GM12878 (cell line): ENCODE measurements around the gene MYCN. TPM values are rescaled to one million over a fixed set of nuclear protein-coding genes. Genes with fewer than 3 reads are reported as not detected.

Experiments used
- ATAC-seq: fragments of 200-7000 bp; cut with Tn5 transposase; 3 replicates; pipeline ENCODE4 v1.9.1; 2020; ENCODE audit warnings: mild to moderate bottlenecking, moderate library complexity
- BruUV-seq: library from RNA; stranded (reverse); fragments of 400-500 nt; replicated peaks from 2 replicates; lab custom pipeline; 2021; lab: Mats Ljungman, UMichigan
- CTCF ChIA-PET: fragments of 300-600 bp; sonication (Branson Sonifier 250); formaldehyde crosslinking; extraction: SDS; loops from one replicate; lab custom pipeline; 2021; ENCODE audit warnings: inconsistent platforms; lab: Yijun Ruan, JAX
- POLR2A ChIA-PET: fragments of 350-600 bp; formaldehyde crosslinking; extraction: SDS; loops from one replicate; lab custom pipeline; 2021; ENCODE audit warnings: inconsistent platforms; lab: Charles Lee
- RAD21 ChIA-PET: fragments of 300-600 bp; sonication (Branson Sonifier 250); formaldehyde crosslinking; loops from one replicate; lab custom pipeline; 2023; ENCODE audit warnings: antibody characterized with exemption; ENCODE audit not compliant: unreplicated experiment; lab: Charles Lee
- SMC1A ChIA-PET: fragments of 300-600 bp; sonication (Branson Sonifier 250); formaldehyde crosslinking; loops from one replicate; lab custom pipeline; 2023; ENCODE audit not compliant: unreplicated experiment, uncharacterized antibody; lab: Charles Lee
- DNase-seq: peaks from one replicate; pipeline ENCODE4 v3.0.0-alpha.2; 2011; ENCODE audit warnings: low read depth, low spot score
- FAIRE-seq: peaks from 3 replicates; lab custom pipeline; 2011; peaks lifted over from hg19 to GRCh38; lab: Jason Lieb, UNC
- H2AFZ ChIP-seq: 2 replicates; pipeline ENCODE4 v1.6.0; 2011; ENCODE audit warnings: low read depth, low read length, control low read depth; ENCODE audit not compliant: control insufficient read depth
- H3K27ac ChIP-seq: 2 replicates; pipeline ENCODE4 v1.5.1; 2011; ENCODE audit warnings: control low read depth; ENCODE audit not compliant: control insufficient read depth, insufficient read depth
- H3K27me3 ChIP-seq, 2 experiments: replicated peaks in 1 of 2; 2 replicates each; pipeline versions ENCODE4 v1.6.0 to v1.6.1; 2011; ENCODE audit warnings: low read length in 1 of 2; ENCODE audit not compliant: control insufficient read depth in 2 of 2, insufficient read depth in 2 of 2
- H3K36me3 ChIP-seq, 2 experiments: 2 replicates each; pipeline ENCODE4 v1.5.1; 2011; ENCODE audit warnings: low read length in 1 of 2; ENCODE audit not compliant: control insufficient read depth in 2 of 2, insufficient read depth in 2 of 2
- H3K4me1 ChIP-seq: 2 replicates; pipeline ENCODE4 v1.6.1; 2011; ENCODE audit warnings: mild to moderate bottlenecking, low read length, moderate library complexity, mixed read lengths; ENCODE audit not compliant: control insufficient read depth, insufficient read depth
- H3K4me2 ChIP-seq: 2 replicates; pipeline ENCODE4 v1.6.0; 2011; ENCODE audit warnings: control low read depth; ENCODE audit not compliant: control insufficient read depth, insufficient read depth
- H3K4me3 ChIP-seq: fragments of 200-600 bp; sonication (generic); 2 replicates; pipeline ENCODE4 v1.5.1; 2016
- H3K79me2 ChIP-seq: 2 replicates; pipeline ENCODE4 v1.6.0; 2011; ENCODE audit warnings: low read length; ENCODE audit not compliant: control insufficient read depth, insufficient read depth
- H3K9ac ChIP-seq: 2 replicates; pipeline ENCODE4 v1.8.0; 2011; ENCODE audit warnings: low read length, control low read depth, mixed read lengths; ENCODE audit not compliant: control insufficient read depth, insufficient read depth
- H3K9me3 ChIP-seq: replicated peaks from 3 replicates; pipeline ENCODE4 v1.5.1; 2011; ENCODE audit warnings: mild to moderate bottlenecking, low read length; ENCODE audit not compliant: control insufficient read depth, insufficient read depth
- H4K20me1 ChIP-seq: 2 replicates; pipeline ENCODE4 v1.6.0; 2011; ENCODE audit not compliant: control insufficient read depth, insufficient read depth
- BRCA1 ChIP-seq: IDR thresholded peaks from 2 replicates; pipeline ENCODE4 v1.6.1; 2011; ENCODE audit warnings: low read depth, low read length, improper control_type of control experiment
- DPF2 ChIP-seq: fragments of 450-650 bp; IDR thresholded peaks from 2 replicates; pipeline ENCODE4 v1.6.1; 2017; ENCODE audit warnings: mild to moderate bottlenecking
- EP300 ChIP-seq, 2 experiments: fragments of 150-350 bp in 1 of 2; IDR thresholded peaks; 2 replicates each; pipeline ENCODE4 v1.6.1; 2011 to 2012; ENCODE audit warnings: low read depth in 2 of 2, low read length in 2 of 2, borderline replicate concordance in 1 of 2, improper control_type of control experiment in 1 of 2, inconsistent platforms in 1 of 2; ENCODE audit not compliant: control insufficient read depth in 1 of 2
- IKZF2 ChIP-seq, 2 experiments: fragments of 450-650 bp; IDR thresholded peaks; 2 replicates each; pipeline ENCODE4 v1.6.1; 2017; ENCODE audit warnings: mild to moderate bottlenecking in 2 of 2, moderate library complexity in 2 of 2
- LARP7 ChIP-seq: fragments of 450-650 bp; IDR thresholded peaks from 2 replicates; pipeline ENCODE4 v1.6.1; 2017; ENCODE audit warnings: mild to moderate bottlenecking
- NFYB ChIP-seq: IDR thresholded peaks from 2 replicates; pipeline ENCODE4 v1.6.1; 2011; ENCODE audit warnings: low read depth, mild to moderate bottlenecking, low read length, improper control_type of control experiment, moderate library complexity; ENCODE audit not compliant: insufficient read depth
- NRF1 ChIP-seq: conservative IDR thresholded peaks from 2 replicates; pipeline ENCODE4 v1.6.1; 2011; ENCODE audit warnings: mild to moderate bottlenecking, low read depth, low read length, improper control_type of control experiment
- PAX8 ChIP-seq: fragments of 450-650 bp; IDR thresholded peaks from 2 replicates; pipeline ENCODE4 v1.6.1; 2017; ENCODE audit warnings: mild to moderate bottlenecking, moderate library complexity
- POLR2AphosphoS2 ChIP-seq: IDR thresholded peaks from 2 replicates; pipeline ENCODE4 v1.6.1; 2011; ENCODE audit warnings: low read depth, mild to moderate bottlenecking, low read length, improper control_type of control experiment, moderate library complexity
- SREBF1 ChIP-seq: IDR thresholded peaks from 2 replicates; pipeline ENCODE4 v1.6.1; 2012; ENCODE audit warnings: mild to moderate bottlenecking, low read length
- SREBF2 ChIP-seq: IDR thresholded peaks from 2 replicates; pipeline ENCODE4 v1.6.1; 2012; ENCODE audit warnings: mild to moderate bottlenecking, low read length
- ZNF207 ChIP-seq: fragments of 450-650 bp; IDR thresholded peaks from 2 replicates; pipeline ENCODE4 v1.6.1; 2014; ENCODE audit warnings: antibody characterized with exemption, mild to moderate bottlenecking, borderline replicate concordance
- WGBS: methylation state at CpG from one replicate; pipeline ENCODE4 v1.1.6; 2016; ENCODE audit warnings: low lambda C conversion rate; ENCODE audit not compliant: insufficient replicate concordance, insufficient coverage; ENCODE audit errors: missing lambda C conversion rate; 5-methylcytosine and 5-hydroxymethylcytosine counted together
- in situ Hi-C: fragments of 300-500 bp; cut with MboI; formaldehyde crosslinking; loops from 9 replicates; pipeline ENCODE4 v1.14.3; 2018; ENCODE audit warnings: mixed read lengths
- intact Hi-C: fragments of 100-400 bp; cut with micrococcal nuclease; formaldehyde crosslinking; loops from one replicate; pipeline ENCODE4 v1.14.2; 2022; ENCODE audit not compliant: unreplicated experiment
- polyA plus RNA-seq, 11 experiments: library from polyadenylated mRNA; depleted of rRNA in 4 of 11; unstranded in 6 of 11; stranded (reverse) in 5 of 11; fragments of >200 nt; fragmentation: Nextera tagmentation in 4 of 11; fragmentation: Illumina TruSeq in 1 of 11; extraction: Ambion mirVana in 4 of 11; extraction: Trizol in 1 of 11; gene quantifications; 1 replicate in 1 of 11; 2 replicates in 10 of 11; pipeline versions ENCODE4 v1.2.1 to v1.2.3, GENCODE V29; 2011 to 2016; ENCODE audit warnings: inconsistent platforms in 2 of 11, missing spikeins in 2 of 11, low read depth in 1 of 11
- total RNA-seq, 4 experiments: library from RNA; depleted of rRNA in 3 of 4; stranded (reverse); fragments of >200 nt in 3 of 4; fragmentation: Illumina TruSeq in 1 of 4; extraction: Trizol in 1 of 4; gene quantifications; 2 replicates each; pipeline versions ENCODE4 v1.2.1 to v1.2.3, GENCODE V29; 2013 to 2021
- TF ChIP-seq, protein P1 (sequence below): IDR thresholded peaks from 2 replicates; pipeline ENCODE4 v1.6.1; 2012; ENCODE audit warnings: low read depth, low read length, improper control_type of control experiment
- TF ChIP-seq, protein P2 (sequence below): fragments of 450-650 bp; IDR thresholded peaks from 2 replicates; pipeline ENCODE4 v1.6.1; 2017; ENCODE audit warnings: mild to moderate bottlenecking

MYCN gene
- total and polyA plus RNA-seq, 10 of the 15 experiments (the other 5 are each of a cell fraction or from before 2014, with no cell fraction given): not detected

DNA sequence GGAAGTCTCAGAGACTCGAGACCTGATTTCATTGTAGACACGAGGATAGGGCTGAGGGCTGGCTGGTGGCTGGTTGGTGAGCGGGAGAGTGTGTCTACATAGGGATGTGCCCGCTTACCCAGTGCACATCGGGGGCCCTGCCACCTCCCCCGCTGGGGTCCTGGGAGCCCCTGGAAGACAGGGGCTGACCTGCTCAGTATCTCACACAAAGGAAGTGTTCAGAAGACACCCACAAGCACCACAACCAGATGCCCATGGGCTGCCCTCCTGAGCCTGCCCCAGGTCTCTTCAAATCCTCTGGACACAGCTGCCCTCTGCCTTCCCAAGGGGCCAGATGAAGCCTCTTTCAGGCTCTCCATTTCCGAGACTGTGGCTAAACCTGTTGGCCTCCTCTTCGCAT is 43.1 kb downstream of the MYCN start:
- no peak for DNase-seq
- Histone ChIP-seq H3K36me3 (no peaks in the 10 kb centered on the region), H3K27ac (no peak overlapping the region), H3K4me1 (no peaks in the 10 kb centered on the region), H3K79me2 (no peaks in the 10 kb centered on the region), H3K4me2 (no peak overlapping the region), H4K20me1 (no peaks in the 10 kb centered on the region), H3K9ac (no peak overlapping the region), H3K9me3 (no peaks in the 10 kb centered on the region), H3K27me3 (peaks cover 0 to 2% of the 10 kb centered on the region in 2 experiments; a peak in 2 of 4 replicates), H2AFZ (no peak overlapping the region), H3K4me3 (no peak overlapping the region)
- no peak for ATAC-seq
- BruUV-seq: no TSS peak
- CTCF ChIA-PET: no interaction called here
- intact Hi-C loops (no loop called here), in situ Hi-C loops (no loop called here)
- POLR2A ChIA-PET: no interaction called here
- RAD21 ChIA-PET: no interaction called here
- 33% methylated on average over 8 of the region's 8 CpGs for WGBS
- TF ChIP-seq PAX8 (no peak), IKZF2 (IDR thresholded peaks at IDR 0.05) (no peak), SREBF2 (no peak)
- SMC1A ChIA-PET: no interaction called here
- no peak for FAIRE-seq

DNA sequence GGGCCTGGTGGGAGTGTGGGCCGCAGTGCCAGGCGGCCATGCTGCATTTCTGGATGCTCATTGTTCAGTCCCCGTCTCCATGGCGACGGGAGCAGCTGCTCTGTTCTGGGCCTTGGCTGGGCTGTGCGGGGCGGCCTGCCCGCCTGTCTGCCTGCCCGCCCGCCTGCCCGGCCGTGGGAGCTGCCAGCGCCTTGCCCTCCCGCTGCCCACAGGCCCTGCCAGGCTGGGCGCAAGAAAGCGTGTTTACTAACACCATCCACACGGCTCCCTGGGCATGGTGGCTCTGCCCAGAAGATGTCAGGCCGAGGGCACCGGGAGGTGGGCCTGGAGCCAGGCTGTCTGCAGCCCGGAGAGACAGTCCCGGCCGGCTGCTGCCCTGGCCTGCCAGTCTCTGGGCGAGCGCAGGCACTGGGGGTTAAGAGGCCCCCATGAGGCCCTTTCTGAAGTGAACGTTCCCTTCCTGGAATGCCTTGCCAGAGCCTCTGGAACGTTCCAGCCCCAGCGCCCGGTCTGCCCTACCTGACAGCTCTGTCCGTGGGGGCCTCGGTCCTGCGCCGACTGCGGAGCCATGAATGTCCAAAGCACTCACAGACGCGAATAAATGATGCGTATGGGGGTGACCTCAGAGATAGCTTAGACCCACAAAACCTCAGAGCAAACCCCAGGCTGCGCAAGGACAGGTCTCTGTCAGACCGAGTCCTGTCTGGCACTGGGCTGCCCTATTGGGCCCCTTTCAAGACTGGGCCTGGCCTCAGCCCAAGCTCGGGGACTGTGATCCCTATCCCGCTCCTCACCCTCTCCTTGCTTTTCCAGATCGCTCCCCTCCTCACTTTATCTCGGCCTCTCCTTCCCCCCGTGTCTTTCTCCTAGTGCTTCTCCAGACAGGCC is 44.3 kb downstream of the MYCN start:
- FAIRE-seq (no peak), DNase-seq (no peak), ATAC-seq (no peak)
- Histone ChIP-seq H3K27ac (no peak overlapping the region), H3K4me2 (no peak overlapping the region), H3K79me2 (no peaks in the 10 kb centered on the region), H2AFZ (no peak overlapping the region), H4K20me1 (no peaks in the 10 kb centered on the region), H3K36me3 (no peaks in the 10 kb centered on the region), H3K27me3 (peaks cover 0 to 2% of the 10 kb centered on the region in 2 experiments; a peak in 2 of 4 replicates), H3K4me3 (no peak overlapping the region), H3K9me3 (no peaks in the 10 kb centered on the region), H3K9ac (no peak overlapping the region), H3K4me1 (no peaks in the 10 kb centered on the region)
- SMC1A ChIA-PET: no interaction called here
- RAD21 ChIA-PET: no interaction called here
- in situ Hi-C loops (no loop called here), intact Hi-C loops (no loop called here)
- POLR2A ChIA-PET: no interaction called here
- CTCF ChIA-PET: no interaction called here
- no TSS peak for BruUV-seq
- 58% methylated on average over 40 of the region's 43 CpGs for WGBS
- no peak for TF ChIP-seq POLR2AphosphoS2
- TF ChIP-seq, protein P1, sequence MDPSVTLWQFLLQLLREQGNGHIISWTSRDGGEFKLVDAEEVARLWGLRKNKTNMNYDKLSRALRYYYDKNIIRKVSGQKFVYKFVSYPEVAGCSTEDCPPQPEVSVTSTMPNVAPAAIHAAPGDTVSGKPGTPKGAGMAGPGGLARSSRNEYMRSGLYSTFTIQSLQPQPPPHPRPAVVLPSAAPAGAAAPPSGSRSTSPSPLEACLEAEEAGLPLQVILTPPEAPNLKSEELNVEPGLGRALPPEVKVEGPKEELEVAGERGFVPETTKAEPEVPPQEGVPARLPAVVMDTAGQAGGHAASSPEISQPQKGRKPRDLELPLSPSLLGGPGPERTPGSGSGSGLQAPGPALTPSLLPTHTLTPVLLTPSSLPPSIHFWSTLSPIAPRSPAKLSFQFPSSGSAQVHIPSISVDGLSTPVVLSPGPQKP: no peak
- no peak for TF ChIP-seq DPF2
- no peak for TF ChIP-seq EP300 (IDR thresholded peaks at IDR 0.05; ENCODE audit: borderline replicate concordance in 1 of 2, control insufficient read depth in 1 of 2, low read depth in 2 of 2, low read length in 2 of 2)
- no peak for TF ChIP-seq ZNF207
- TF ChIP-seq SREBF1: no peak
- TF ChIP-seq NRF1: no peak
- no peak for TF ChIP-seq BRCA1
- TF ChIP-seq, protein P2, sequence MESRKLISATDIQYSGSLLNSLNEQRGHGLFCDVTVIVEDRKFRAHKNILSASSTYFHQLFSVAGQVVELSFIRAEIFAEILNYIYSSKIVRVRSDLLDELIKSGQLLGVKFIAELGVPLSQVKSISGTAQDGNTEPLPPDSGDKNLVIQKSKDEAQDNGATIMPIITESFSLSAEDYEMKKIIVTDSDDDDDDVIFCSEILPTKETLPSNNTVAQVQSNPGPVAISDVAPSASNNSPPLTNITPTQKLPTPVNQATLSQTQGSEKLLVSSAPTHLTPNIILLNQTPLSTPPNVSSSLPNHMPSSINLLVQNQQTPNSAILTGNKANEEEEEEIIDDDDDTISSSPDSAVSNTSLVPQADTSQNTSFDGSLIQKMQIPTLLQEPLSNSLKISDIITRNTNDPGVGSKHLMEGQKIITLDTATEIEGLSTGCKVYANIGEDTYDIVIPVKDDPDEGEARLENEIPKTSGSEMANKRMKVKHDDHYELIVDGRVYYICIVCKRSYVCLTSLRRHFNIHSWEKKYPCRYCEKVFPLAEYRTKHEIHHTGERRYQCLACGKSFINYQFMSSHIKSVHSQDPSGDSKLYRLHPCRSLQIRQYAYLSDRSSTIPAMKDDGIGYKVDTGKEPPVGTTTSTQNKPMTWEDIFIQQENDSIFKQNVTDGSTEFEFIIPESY: no peak
- no peak for TF ChIP-seq LARP7
- no peak for TF ChIP-seq NFYB
